ENCODE results near the gene SLC5A11.
"Not testable (repeated sequence)": the region's sequence is repeated elsewhere in the genome, so short reads cannot be mapped to it uniquely, and the experiment has no call there.

SLC5A11 gene

DNA sequence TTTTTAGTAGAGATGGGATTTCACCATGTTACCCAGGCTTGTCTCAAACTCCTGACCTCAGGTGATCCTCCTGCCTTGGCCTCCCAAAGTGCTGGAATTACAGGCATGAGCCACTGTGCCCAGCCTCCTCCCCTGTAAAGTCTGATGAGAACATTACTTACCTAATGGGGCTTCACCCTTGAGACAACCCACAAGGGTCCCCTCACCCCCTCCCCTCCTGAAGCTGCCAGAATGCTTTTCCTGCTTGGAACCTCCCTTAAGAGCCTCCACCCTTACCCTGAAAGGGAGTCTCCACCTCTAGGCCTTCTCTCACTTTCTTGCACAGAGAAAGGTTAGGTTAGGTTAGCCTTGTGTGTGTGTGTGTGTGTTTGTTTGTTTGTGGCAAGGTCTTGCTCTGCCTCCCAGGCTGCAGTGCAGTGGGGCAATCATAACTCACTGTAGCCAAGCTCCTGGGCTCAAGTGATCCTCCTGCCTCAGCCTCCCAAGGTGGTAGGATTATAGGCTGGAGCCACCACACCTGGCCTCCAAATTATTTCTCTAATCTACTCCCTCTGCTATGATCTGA, 8.9 kb downstream of the SLC5A11 start:
- Histone ChIP-seq H4K8ac (ENCODE audit: low read depth, low read length) (no peak overlapping the region), H3K4me2 (ENCODE audit: low read length) (no peak overlapping the region), H3K14ac (ENCODE audit: low read length) (no peak overlapping the region), H3K18ac (ENCODE audit: low read length) (no peak overlapping the region), H3K9me3 (ENCODE audit: insufficient read depth, low read depth, low read length) (no peaks in the 10 kb centered on the region), H4K12ac (ENCODE audit: low read depth, low read length) (no peak overlapping the region), H2BK5ac (ENCODE audit: low read depth, low read length, poor library complexity) (no peak overlapping the region), H2BK120ac (ENCODE audit: insufficient read depth, low read length, poor library complexity) (no peak overlapping the region), H3K27me3 (ENCODE audit: insufficient read depth, low read length) (no peaks in the 10 kb centered on the region), H3K9ac (ENCODE audit: low read length) (no peak overlapping the region), H3K79me2 (ENCODE audit: control insufficient read depth, insufficient read depth, low read length, poor library complexity) (no peaks in the 10 kb centered on the region), H2AFZ (ENCODE audit: insufficient read depth, low read length, poor library complexity) (no peak overlapping the region), H3K4ac (ENCODE audit: low read depth, low read length) (no peak overlapping the region), H3K36me3 (ENCODE audit: control insufficient read depth in 1 of 2, insufficient read depth in 2 of 2, low read length in 2 of 2) (no peaks in the 10 kb centered on the region), H3K27ac (ENCODE audit: low read depth, low read length) (no peak overlapping the region), H3K23ac (ENCODE audit: low read length) (no peak overlapping the region), H3K4me1 (ENCODE audit: control insufficient read depth in 1 of 2, insufficient read depth in 2 of 2, low read length in 2 of 2) (no peaks in the 10 kb centered on the region), H3K79me1 (ENCODE audit: low read length) (no peaks in the 10 kb centered on the region), H3K4me3 (ENCODE audit: low read depth, low read length) (no peak overlapping the region), H2AK5ac (ENCODE audit: low read length) (no peak overlapping the region), H2BK12ac (ENCODE audit: low read length) (no peak overlapping the region), H4K91ac (ENCODE audit: low read depth, low read length) (no peak overlapping the region)
- no peak for DNase-seq

DNA sequence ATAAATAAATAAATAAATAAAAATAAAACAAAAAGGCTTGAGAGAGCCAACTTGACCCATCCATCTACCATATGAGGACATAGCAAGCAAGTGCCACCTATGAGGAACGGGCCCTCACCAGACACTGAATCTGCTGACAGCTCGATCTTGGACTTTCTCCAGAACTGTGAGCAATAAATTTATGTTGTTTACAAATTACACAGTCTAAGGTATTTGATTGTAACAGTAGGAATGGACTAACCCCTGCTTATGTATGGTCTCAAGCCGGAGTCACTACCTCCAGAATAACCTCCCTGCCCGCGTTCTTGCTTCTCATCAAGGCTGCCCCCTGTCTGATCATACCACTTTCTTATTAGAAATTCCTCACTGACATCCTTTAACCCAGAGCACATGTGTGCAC, 9.9 kb downstream of the SLC5A11 start:
- H3K4me1 ChIP-seq (ENCODE audit: control insufficient read depth in 1 of 2, insufficient read depth in 2 of 2, low read length in 2 of 2), result no peaks in the 10 kb centered on the region
- H4K12ac ChIP-seq (ENCODE audit: low read depth, low read length), result no peak overlapping the region
- no peak overlapping the region for H4K91ac ChIP-seq (ENCODE audit: low read depth, low read length)
- no peak overlapping the region for H3K14ac ChIP-seq (ENCODE audit: low read length)
- H3K9me3 ChIP-seq (ENCODE audit: insufficient read depth, low read depth, low read length), result no peaks in the 10 kb centered on the region
- no peak overlapping the region for H2BK120ac ChIP-seq (ENCODE audit: insufficient read depth, low read length, poor library complexity)
- no peak overlapping the region for H4K8ac ChIP-seq (ENCODE audit: low read depth, low read length)
- H3K18ac ChIP-seq (ENCODE audit: low read length), result no peak overlapping the region
- H3K79me1 ChIP-seq (ENCODE audit: low read length), result no peaks in the 10 kb centered on the region
- H3K4ac ChIP-seq (ENCODE audit: low read depth, low read length), result no peak overlapping the region
- H2AFZ ChIP-seq (ENCODE audit: insufficient read depth, low read length, poor library complexity), result no peak overlapping the region
- DNase-seq, result no peak
- no peaks in the 10 kb centered on the region for H3K27me3 ChIP-seq (ENCODE audit: insufficient read depth, low read length)
- no CpG with 5 or more reads among the region's 5 CpGs for WGBS (ENCODE audit: extremely low coverage, insufficient coverage, insufficient read length)
- no peaks in the 10 kb centered on the region for H3K36me3 ChIP-seq (ENCODE audit: control insufficient read depth in 1 of 2, insufficient read depth in 2 of 2, low read length in 2 of 2)
- no peak overlapping the region for H2AK5ac ChIP-seq (ENCODE audit: low read length)
- H3K27ac ChIP-seq (ENCODE audit: low read depth, low read length), result no peak overlapping the region
- no peak overlapping the region for H3K23ac ChIP-seq (ENCODE audit: low read length)
- no peak overlapping the region for H2BK12ac ChIP-seq (ENCODE audit: low read length)
- H2BK5ac ChIP-seq (ENCODE audit: low read depth, low read length, poor library complexity), result no peak overlapping the region
- H3K79me2 ChIP-seq (ENCODE audit: control insufficient read depth, insufficient read depth, low read length, poor library complexity), result no peaks in the 10 kb centered on the region
- no peak overlapping the region for H3K4me2 ChIP-seq (ENCODE audit: low read length)
- no peak overlapping the region for H3K9ac ChIP-seq (ENCODE audit: low read length)
- no peak overlapping the region for H3K4me3 ChIP-seq (ENCODE audit: low read depth, low read length)

DNA sequence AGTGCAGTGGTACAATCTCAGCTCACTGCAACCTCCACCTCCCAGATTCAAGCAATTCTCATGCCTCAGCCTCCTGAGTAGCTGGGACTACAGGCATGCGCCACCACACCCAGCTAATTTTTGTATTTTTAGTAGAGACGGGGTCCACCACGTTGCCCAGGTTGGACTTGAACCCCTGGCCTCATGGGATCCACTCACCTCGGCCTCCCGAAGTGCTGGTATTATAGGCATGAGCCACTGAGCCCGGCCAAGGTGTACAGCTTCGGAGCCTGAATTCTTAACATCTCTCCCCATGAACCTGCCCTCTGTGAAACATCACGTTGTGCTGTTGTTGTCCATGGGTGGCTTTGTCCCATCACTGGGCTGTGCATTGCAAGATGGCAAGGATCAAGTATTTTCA, 11.1 kb downstream of the SLC5A11 start:
- not testable (repeated sequence) for H3K4ac ChIP-seq (ENCODE audit: low read depth, low read length); H2AFZ ChIP-seq (ENCODE audit: insufficient read depth, low read length, poor library complexity); DNase-seq; H3K9me3 ChIP-seq (ENCODE audit: insufficient read depth, low read depth, low read length); H4K8ac ChIP-seq (ENCODE audit: low read depth, low read length); H3K14ac ChIP-seq (ENCODE audit: low read length); H3K27me3 ChIP-seq (ENCODE audit: insufficient read depth, low read length); H3K27ac ChIP-seq (ENCODE audit: low read depth, low read length); H3K79me2 ChIP-seq (ENCODE audit: control insufficient read depth, insufficient read depth, low read length, poor library complexity); H3K4me3 ChIP-seq (ENCODE audit: low read depth, low read length); H3K79me1 ChIP-seq (ENCODE audit: low read length); H3K36me3 ChIP-seq (ENCODE audit: control insufficient read depth in 1 of 2, insufficient read depth in 2 of 2, low read length in 2 of 2); H3K23ac ChIP-seq (ENCODE audit: low read length); H2BK5ac ChIP-seq (ENCODE audit: low read depth, low read length, poor library complexity); H2BK12ac ChIP-seq (ENCODE audit: low read length); H2AK5ac ChIP-seq (ENCODE audit: low read length); H3K4me1 ChIP-seq (ENCODE audit: control insufficient read depth in 1 of 2, insufficient read depth in 2 of 2, low read length in 2 of 2); H3K9ac ChIP-seq (ENCODE audit: low read length); H3K4me2 ChIP-seq (ENCODE audit: low read length); H2BK120ac ChIP-seq (ENCODE audit: insufficient read depth, low read length, poor library complexity); H3K18ac ChIP-seq (ENCODE audit: low read length); H4K91ac ChIP-seq (ENCODE audit: low read depth, low read length); H4K12ac ChIP-seq (ENCODE audit: low read depth, low read length)
- WGBS (ENCODE audit: extremely low coverage, insufficient coverage, insufficient read length), result no CpG with 5 or more reads among the region's 8 CpGs

DNA sequence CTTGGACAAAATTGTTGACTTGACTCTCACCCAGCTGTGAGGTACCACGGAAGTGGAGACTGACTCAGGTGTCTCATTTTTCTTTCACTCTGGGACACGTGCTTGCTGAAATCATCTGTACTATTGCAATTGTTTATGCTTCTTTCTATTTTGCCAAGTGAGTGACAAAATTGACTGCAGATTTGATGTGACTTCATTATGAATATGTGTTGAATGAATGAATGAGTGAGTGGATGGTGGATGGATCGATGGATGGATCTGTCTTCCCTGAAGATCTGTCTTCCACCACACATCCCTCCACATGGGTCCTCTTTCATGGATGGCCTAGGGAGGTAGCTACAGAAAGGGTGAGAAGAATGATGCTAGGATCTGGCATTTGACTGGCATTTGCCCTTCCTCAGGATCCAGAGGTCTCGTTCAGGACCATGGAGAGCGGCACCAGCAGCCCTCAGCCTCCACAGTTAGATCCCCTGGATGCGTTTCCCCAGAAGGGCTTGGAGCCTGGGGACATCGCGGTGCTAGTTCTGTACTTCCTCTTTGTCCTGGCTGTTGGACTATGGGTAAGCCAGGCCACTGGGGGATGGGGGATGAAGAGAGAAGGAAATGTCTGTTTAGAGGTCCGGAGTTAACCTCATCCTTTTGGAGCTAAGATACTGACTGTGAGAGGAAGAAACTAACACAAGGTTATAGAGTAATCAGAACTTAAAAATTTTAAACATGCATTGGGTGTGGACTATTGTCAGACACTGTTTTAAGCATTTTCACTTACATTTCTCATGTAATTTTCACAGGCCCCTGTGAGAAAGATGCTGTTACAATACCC, 12.7 kb downstream of the SLC5A11 start:
- H3K18ac ChIP-seq (ENCODE audit: low read length), result no peak overlapping the region
- no peak overlapping the region for H4K8ac ChIP-seq (ENCODE audit: low read depth, low read length)
- H3K36me3 ChIP-seq (ENCODE audit: control insufficient read depth in 1 of 2, insufficient read depth in 2 of 2, low read length in 2 of 2), result no peaks in the 10 kb centered on the region
- H4K91ac ChIP-seq (ENCODE audit: low read depth, low read length), result no peak overlapping the region
- H3K4ac ChIP-seq (ENCODE audit: low read depth, low read length), result no peak overlapping the region
- H4K12ac ChIP-seq (ENCODE audit: low read depth, low read length), result no peak overlapping the region
- H3K27ac ChIP-seq (ENCODE audit: low read depth, low read length), result no peak overlapping the region
- no peaks in the 10 kb centered on the region for H3K27me3 ChIP-seq (ENCODE audit: insufficient read depth, low read length)
- no peak overlapping the region for H3K23ac ChIP-seq (ENCODE audit: low read length)
- H3K14ac ChIP-seq (ENCODE audit: low read length), result no peak overlapping the region
- no CpG with 5 or more reads among the region's 9 CpGs for WGBS (ENCODE audit: extremely low coverage, insufficient coverage, insufficient read length)
- DNase-seq, result peak; percentile 50 to 80
- no peak overlapping the region for H3K4me2 ChIP-seq (ENCODE audit: low read length)
- H2BK120ac ChIP-seq (ENCODE audit: insufficient read depth, low read length, poor library complexity), result no peak overlapping the region
- H2BK12ac ChIP-seq (ENCODE audit: low read length), result no peak overlapping the region
- no peaks in the 10 kb centered on the region for H3K9me3 ChIP-seq (ENCODE audit: insufficient read depth, low read depth, low read length)
- no peak overlapping the region for H2BK5ac ChIP-seq (ENCODE audit: low read depth, low read length, poor library complexity)
- H3K79me1 ChIP-seq (ENCODE audit: low read length), result no peaks in the 10 kb centered on the region
- H3K9ac ChIP-seq (ENCODE audit: low read length), result no peak overlapping the region
- H2AK5ac ChIP-seq (ENCODE audit: low read length), result no peak overlapping the region
- no peak overlapping the region for H2AFZ ChIP-seq (ENCODE audit: insufficient read depth, low read length, poor library complexity)
- no peaks in the 10 kb centered on the region for H3K79me2 ChIP-seq (ENCODE audit: control insufficient read depth, insufficient read depth, low read length, poor library complexity)
- H3K4me1 ChIP-seq (ENCODE audit: control insufficient read depth in 1 of 2, insufficient read depth in 2 of 2, low read length in 2 of 2), result no peaks in the 10 kb centered on the region
- no peak overlapping the region for H3K4me3 ChIP-seq (ENCODE audit: low read depth, low read length)
